HPDE6-E6E7 (cell line): ENCODE measurements around the gene CLTCL1.

ENCODE experiments used
- DNase-seq: peaks from one replicate; pipeline ENCODE4 v3.0.0; 2011; ENCODE audit warnings: missing footprints; ENCODE audit errors: extremely low spot score

CLTCL1 gene

DNA sequence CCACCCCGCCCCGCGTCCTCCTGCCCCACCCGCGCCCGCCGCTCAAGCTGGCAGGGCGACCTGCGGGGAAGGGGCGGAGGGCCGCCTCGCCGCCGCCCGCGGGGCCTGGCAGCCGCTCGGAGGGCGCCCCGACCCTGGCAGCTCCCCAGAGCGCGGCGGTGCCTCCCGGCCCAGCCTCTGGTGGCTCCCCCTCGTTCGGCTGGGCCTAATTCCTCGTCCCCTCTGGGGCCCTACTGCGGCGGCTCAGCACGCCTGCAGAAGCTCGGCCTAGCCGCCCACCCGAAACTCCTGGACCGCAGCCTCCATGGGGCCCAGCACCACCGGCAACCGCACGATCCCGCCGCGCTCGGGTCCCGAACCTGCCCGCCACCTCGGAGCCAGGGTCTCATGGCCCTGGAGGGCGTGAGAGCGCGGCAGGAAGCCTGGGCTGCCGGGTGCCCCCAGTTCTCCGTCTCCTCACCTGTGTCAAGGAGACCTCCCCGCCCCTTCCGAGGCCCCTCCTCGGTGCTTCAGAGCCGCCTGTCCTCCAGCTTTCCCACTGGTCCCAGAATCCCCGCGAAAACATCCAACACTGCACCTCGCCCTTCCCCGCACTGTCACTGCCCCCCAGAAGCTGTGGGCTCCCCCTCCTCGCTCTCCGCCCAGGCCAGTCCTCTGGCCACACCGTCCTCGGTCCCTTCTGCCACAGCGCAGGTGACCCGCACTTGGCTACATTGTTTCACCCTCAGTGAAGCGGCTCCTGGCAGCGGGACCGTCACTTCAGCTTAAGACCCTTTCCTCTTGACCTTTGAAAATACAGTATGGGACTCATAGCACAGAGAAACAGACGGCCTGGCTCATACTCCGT lies 140.8 kb downstream of the CLTCL1 start:
- DNase-seq: no peak

DNA sequence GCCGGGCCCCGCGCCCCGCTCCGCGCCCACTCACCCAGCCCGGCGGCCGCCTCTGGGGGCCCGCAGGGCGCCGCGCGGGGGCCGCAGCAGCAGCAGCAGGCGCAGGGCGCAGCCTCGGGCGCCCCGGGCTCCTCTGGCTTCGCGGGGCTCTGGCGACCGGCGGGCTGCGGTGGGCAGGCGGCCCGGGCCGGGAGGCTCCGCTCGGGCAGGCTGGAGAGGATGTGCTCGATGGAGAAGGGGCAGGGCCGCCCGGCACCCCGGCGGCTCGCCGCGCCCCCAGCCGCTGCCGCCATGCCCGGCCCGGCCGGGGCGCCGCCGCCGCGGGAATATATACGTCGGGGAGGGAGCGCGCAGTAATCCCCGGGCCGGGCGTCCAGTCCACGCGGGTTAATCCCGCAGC lies 141.5 kb downstream of the CLTCL1 start, which contains the start of gene GSC2:
Gene GSC2 (minus strand): TSS at position 302 of the 400 bp plus-strand sequence. CDS start 9 bp downstream, at position 293.
- no peak for DNase-seq

DNA sequence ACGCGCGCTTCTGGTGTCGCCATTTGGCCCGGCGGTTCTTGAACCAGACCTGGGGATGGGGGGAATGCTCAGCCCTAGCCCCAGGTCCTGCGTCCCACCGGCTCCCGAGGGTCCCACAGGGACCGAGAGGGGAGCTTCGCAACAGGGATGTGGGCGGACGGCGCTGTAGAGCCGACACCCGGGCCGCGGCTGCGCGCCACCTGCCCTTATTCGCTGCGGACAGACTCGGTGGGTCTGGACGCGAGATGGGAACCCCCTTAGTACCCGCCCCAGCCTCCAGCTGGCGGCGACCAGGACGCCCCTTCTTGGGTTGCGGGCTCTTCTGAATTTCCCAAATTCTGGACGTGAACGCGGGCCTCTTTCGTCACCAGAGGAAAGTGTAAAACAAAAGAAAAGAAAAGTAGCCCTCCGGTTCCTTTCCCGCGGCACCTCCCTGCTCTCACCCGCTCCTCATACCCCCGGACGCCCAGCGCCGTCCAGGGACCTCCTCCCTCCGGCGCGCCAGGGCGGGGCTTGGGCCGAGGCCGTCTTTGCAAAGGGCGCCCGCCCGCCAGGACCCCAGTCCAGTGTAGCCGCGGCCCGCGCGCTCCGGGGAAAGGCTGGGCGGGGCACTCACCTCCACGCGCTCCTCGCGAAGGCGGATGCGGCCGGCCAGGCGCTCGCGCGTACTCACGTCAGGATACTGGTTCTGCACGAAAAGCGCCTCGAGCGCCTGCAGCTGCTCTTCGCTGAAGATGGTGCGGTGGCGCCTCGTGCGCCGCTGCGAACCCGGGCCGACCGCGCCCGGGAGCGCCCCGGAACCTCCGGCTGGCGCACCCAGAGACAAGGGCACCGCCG lies 142.3 kb downstream of the CLTCL1 start:
- no peak for DNase-seq

- DNase-seq: no peak
Measured at GRCh38 chr22:19148417-19149046, 143.0 kb downstream of the CLTCL1 start.

DNA sequence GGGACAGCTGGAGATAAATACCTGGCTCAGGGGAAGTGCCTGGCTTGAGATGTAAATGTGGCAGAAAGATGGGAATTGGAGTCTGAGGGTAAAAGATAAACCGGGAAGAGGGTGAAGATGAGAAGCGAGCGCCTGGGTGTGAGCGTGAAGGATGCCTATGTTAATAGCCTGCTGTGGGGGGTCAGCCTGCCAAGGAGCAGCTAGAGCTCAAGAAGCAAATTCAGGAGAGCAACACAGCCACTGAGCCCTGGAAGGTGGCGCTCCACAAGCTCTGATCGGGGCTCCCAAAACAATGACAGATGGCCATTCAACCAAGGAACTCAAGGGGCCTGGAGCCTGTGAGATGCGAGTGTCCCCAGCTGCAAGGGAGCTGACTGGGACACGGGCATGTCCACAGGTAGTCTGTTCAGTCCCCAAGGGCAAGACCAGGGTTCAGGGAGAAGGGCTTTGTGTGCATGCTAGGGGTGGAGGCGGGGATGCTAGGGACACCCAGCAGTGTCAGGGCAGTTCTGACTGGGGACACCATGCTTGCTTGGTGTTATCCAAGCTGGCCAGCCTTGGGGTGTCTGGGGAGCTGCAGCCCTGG lies 144.2 kb downstream of the CLTCL1 start:
- DNase-seq: no peak

DNA sequence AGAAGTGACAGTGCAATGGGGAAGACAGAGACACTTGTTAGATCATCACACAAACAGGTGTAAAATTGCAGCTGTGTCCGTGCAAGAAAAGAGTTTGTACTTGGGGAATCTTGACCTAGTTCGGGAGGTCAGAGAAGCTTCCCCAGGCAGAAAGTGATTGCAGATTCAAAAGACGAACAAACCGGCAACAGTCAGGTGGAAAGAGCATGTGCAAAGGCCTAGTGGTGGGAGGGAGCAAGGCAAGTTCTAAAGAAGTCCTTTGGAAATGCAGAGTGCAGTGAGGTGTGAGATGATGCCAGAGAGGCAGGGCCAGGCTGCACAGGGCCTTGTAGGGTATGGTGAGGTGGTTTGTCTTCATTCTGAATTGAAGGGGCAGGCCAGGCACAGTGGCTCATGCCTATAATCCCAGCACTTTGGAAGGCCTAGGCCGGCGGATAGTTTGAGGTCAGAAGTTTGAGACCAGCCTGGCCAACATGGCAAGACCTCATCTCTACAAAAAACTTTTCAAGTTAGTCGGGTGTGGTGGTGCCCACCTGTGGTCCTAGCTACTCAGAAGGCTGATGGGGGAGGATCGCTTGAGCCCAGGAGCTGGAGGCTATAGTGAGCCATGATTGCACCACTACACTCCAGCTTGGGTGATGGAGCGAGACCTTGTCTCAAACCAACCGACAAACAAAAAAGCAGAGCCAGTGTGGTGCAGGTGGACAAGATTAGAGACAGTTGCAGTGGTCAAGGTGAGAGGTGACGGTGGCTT lies 145.1 kb downstream of the CLTCL1 start:
- no peak for DNase-seq

DNA sequence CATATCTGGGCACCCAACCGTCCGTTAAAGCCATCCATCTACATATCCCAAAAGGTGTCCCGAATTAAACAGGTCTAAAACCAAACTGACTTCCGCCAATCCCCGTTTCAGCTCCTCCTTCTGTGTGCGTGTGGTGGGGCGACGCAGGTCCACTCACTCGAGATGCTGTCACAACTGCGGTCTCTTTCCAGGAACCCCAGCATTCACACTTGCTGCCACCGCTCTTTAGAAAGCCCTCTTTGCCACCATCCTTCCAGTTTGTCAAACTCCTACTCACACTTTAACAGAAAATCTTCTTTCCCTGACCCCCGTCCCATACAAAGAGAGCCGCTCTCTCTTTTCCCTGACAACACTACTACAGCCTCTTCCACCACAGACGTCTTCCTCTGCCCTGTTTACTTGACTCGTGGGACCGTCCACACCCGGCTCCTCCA lies 147.5 kb downstream of the CLTCL1 start:
- no peak for DNase-seq

DNA sequence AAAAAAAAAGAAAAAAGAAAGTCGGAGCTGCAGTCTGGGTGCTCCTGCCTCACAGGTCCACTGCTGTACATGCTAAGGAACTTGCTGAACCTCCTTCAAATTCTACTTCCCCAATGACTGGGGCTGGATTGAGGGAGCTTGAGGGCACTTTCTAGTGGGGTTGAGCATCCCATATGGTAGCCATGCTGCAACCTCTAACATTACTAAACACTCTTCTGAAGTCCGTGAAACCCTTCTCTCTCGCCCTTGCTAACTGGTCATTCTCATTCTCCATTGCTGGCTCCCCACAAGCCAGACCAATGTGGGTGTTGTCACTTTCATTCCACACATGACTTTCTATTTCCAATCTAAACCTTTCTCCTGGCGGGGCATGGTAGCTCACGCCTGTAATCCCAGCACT lies 148.3 kb downstream of the CLTCL1 start:
- no peak for DNase-seq

DNA sequence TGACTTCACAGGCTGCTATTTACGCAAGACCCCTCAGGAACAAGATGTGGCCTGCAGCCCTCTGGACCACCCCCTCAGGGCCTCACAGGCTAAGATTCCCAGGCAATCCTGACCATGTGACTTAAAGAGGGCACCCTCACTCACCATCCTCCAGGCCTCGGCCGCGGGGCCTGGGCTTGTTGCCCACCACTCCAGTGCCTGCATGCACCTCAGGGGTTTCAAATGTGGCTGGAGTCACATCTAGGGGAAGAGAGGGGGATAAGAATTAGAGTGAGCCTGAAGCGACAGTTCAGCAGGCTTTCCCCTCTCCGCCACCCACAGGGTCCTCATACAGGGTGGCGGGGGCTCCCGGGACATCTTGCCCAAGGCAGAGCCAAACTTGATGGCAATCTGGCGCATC lies 149.1 kb downstream of the CLTCL1 start:
- no peak for DNase-seq

DNA sequence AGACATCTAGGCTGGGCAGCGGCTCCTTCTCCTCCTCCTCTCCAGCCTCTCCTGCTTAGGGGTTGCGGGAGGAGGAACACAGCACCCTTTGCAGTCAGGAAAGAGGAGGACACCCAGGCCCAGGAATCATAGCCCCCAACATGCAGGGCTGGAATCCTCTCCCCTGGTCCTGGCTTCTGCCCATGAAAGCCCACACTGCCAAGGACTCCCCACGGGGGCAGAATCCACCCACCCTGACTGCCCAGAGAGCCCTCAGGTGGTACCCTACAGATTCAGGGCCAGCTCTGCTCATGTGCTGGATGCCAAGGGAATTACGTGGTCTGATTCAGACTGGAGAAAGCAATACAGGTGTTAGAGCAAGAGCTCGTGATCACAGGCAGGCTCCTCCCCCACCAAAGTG lies 151.5 kb downstream of the CLTCL1 start:
- no peak for DNase-seq

DNA sequence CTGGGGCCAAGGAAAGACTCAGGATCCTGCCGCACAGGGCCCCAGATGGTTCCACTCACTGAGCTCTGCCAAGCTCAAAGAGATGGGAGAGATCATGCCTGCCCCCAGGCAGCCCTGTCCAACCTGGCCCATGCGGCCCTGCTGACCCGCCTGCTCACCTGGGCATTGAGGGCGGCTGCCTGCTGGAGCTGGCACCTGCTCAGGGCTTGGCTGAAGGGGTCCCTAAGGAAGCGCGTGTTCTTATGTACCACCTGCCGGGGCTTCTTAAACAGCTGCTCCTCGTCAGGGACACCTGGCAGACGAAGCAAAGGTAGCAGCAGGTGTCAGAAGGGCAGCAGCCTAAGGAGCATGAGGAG lies 152.5 kb downstream of the CLTCL1 start:
- no peak for DNase-seq

- DNase-seq: no peak
Measured at GRCh38 chr22:19138217-19139000, 153.1 kb downstream of the CLTCL1 start.

- DNase-seq: no peak
Measured at GRCh38 chr22:19137384-19138216, 153.9 kb downstream of the CLTCL1 start.

DNA sequence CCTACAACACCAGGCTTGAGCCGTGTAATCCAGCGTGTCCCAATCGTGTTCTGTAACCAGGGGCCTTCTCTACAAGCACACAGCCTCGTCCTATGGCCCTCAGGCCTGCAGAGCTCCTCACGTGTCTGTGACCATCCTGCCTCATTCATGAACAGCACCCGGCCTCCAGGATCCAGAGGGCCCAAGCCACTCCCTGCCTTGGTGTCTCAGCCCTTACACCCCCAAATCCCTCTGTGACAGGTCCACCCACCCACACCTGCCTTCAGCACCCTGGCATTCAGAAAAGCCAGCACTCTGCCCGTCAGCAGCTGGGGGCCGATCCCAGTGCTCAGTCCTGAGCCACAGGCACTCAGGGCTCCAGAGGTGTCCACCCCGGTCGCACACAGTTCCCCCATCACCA lies 154.6 kb downstream of the CLTCL1 start:
- DNase-seq: no peak

DNA sequence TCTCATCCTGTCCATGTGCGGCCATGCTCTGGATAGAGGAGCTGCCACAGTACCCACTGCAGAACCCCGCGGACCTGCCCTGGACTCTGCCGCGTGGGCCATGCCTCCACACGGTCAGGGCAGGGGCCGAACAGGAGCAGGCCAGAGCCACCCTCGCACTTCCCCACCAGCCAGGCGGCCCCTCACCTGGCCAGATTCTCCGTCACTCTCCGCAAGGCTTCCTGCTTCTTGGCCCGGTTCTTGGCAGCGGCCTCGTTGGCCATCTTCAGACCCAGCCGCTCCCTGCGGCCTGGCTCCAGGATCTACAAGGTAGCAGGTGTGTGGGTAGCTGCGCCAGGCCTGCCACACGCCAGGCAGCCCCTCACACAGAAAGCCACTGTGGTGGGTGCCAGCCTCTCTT lies 156.6 kb downstream of the CLTCL1 start:
- DNase-seq: no peak

DNA sequence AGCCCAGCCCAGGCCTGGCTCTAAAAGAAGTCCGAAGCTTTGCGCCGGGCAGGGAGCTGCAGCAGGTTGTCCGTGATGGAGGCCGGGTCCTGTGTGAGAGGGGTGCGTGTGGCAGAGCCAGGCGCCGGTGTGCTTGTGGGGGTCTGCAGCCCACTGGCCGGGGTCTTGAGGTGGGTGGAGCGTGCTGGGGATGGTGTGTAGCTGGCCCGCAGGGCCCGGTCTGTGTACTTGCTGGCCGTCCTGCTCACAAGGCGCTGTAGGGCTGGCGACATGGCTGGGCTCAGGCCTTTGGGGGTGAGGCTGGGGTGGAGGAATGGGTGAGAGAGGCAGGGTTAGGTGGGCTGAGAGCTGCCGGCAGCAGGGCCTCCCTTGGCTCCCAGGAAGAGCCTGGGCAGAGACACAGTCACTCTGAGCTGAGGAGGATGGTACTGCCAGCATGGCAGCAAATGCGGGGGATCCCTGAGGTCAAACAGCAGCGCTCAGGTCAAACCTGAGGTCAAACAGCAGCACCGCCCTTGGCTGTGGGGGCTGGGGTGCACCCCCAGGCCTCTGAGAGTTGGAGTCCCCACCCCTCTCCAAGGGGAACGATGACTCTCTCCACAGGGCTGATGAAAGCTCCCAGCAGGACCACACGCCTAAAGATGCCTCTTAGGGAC lies 157.2 kb downstream of the CLTCL1 start:
- no peak for DNase-seq

DNA sequence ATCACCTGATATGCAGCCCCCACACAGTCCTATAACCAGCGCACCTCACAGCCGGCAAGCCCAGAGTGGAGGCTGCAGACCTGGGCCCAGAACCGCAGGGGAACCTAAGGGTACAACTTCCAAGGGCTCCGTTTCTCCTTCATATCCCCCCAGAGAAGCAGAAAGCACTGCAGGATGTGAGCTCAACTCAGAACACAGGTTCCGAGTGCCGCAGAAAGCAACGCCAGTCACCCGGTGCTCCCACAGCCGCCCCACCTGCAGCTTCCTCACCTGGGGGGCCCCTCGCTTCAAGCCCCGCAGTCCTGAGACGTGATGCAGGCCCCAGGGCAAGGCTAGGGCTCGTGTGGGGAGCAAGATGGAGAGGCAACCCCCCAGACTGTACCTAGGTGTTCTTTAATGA lies 158.0 kb downstream of the CLTCL1 start:
- no peak for DNase-seq

- DNase-seq: no peak
Measured at GRCh38 chr22:19132693-19133400, 158.7 kb downstream of the CLTCL1 start.
